GM12878 (cell line): ENCODE data around the gene UCHL5. TPM values are rescaled to one million over a fixed set of nuclear protein-coding genes. Genes with fewer than 3 reads are reported as not detected.
A peak's percentile ranks its signal among the peaks of the same experiment; 100 is the strongest.

Source experiments
- BHLHE40 ChIP-seq, 2 experiments: fragments of 450-650 bp in 1 of 2; IDR thresholded peaks; 2 replicates each; pipeline ENCODE4 v1.6.1; 2011 to 2017; ENCODE audit warnings: low read depth in 2 of 2, borderline replicate concordance in 1 of 2, improper control_type of control experiment in 1 of 2, low read length in 1 of 2, mild to moderate bottlenecking in 1 of 2
- CBX5 ChIP-seq: sonication (generic); IDR thresholded peaks from 2 replicates; pipeline ENCODE4 v1.6.1; 2016; ENCODE audit warnings: low read depth, moderate library complexity, mild to moderate bottlenecking, inconsistent platforms
- CREB1 ChIP-seq: IDR thresholded peaks from 2 replicates; pipeline ENCODE4 v1.6.1; 2012; ENCODE audit warnings: low read depth, mild to moderate bottlenecking, inconsistent platforms
- DPF2 ChIP-seq: fragments of 450-650 bp; IDR thresholded peaks from 2 replicates; pipeline ENCODE4 v1.6.1; 2017; ENCODE audit warnings: mild to moderate bottlenecking
- E2F8 ChIP-seq: fragments of 450-650 bp; IDR thresholded peaks from 2 replicates; pipeline ENCODE4 v1.6.1; 2018; ENCODE audit warnings: mild to moderate bottlenecking, low read depth, moderate library complexity; ENCODE audit not compliant: partially characterized antibody
- GABPA ChIP-seq: IDR thresholded peaks from 2 replicates; pipeline ENCODE4 v1.6.1; 2014; ENCODE audit warnings: antibody characterized with exemption, low read depth, mild to moderate bottlenecking, inconsistent platforms
- HDAC2 ChIP-seq: fragments of 200-600 bp; sonication (generic); IDR thresholded peaks from 2 replicates; pipeline ENCODE4 v1.6.1; 2017
- IKZF1 ChIP-seq: fragments of 450-650 bp; conservative IDR thresholded peaks from 2 replicates; pipeline ENCODE4 v1.6.1; 2017; ENCODE audit warnings: antibody characterized with exemption, mild to moderate bottlenecking
- JUNB ChIP-seq: IDR thresholded peaks from 2 replicates; pipeline ENCODE4 v1.6.1; 2016; ENCODE audit warnings: antibody characterized with exemption, mild to moderate bottlenecking
- MLLT1 ChIP-seq: fragments of 450-650 bp; IDR thresholded peaks from 2 replicates; pipeline ENCODE4 v1.6.1; 2016; ENCODE audit warnings: mild to moderate bottlenecking
- MTA2 ChIP-seq: fragments of 450-650 bp; IDR thresholded peaks from 2 replicates; pipeline ENCODE4 v1.6.1; 2016; ENCODE audit warnings: low read depth, mild to moderate bottlenecking, moderate library complexity
- NR2C2 ChIP-seq: IDR thresholded peaks from 2 replicates; pipeline ENCODE4 v1.6.1; 2011; ENCODE audit warnings: borderline replicate concordance, low read depth; ENCODE audit not compliant: control insufficient read depth, insufficient read length
- POLR2A ChIP-seq: IDR thresholded peaks from 2 replicates; pipeline ENCODE4 v1.6.1; 2011; ENCODE audit warnings: low read depth, mild to moderate bottlenecking, low read length
- SPI1 ChIP-seq: IDR thresholded peaks from 2 replicates; pipeline ENCODE4 v1.6.1; 2011; ENCODE audit warnings: low read depth, mild to moderate bottlenecking, low read length, moderate library complexity, borderline replicate concordance; ENCODE audit not compliant: insufficient read depth
- SREBF2 ChIP-seq: IDR thresholded peaks from 2 replicates; pipeline ENCODE4 v1.6.1; 2012; ENCODE audit warnings: mild to moderate bottlenecking, low read length
- TARDBP ChIP-seq: IDR thresholded peaks from 2 replicates; pipeline ENCODE4 v1.6.1; 2016; ENCODE audit warnings: borderline replicate concordance
- USF1 ChIP-seq: IDR thresholded peaks from 2 replicates; pipeline ENCODE4 v1.6.1; 2011; ENCODE audit warnings: borderline replicate concordance, low read depth, mild to moderate bottlenecking, moderate library complexity, mixed read lengths, low read length; ENCODE audit not compliant: insufficient read depth; ENCODE audit errors: extremely low read length
- USF2 ChIP-seq: IDR thresholded peaks from 2 replicates; pipeline ENCODE4 v1.6.1; 2011; ENCODE audit warnings: low read depth, low read length, improper control_type of control experiment, borderline replicate concordance
- ZBTB11 ChIP-seq: fragments of 450-650 bp; formaldehyde crosslinking; IDR thresholded peaks from 2 replicates; pipeline ENCODE4 v1.5.0; 2022; ENCODE audit warnings: mild to moderate bottlenecking, missing genetic modification characterization
- ZNF217 ChIP-seq: fragments of 450-650 bp; IDR thresholded peaks from 2 replicates; pipeline ENCODE4 v1.6.1; 2017; ENCODE audit warnings: antibody characterized with exemption, mild to moderate bottlenecking
- polyA plus RNA-seq, 11 experiments: library from polyadenylated mRNA; depleted of rRNA in 4 of 11; unstranded in 6 of 11; stranded (reverse) in 5 of 11; fragments of >200 nt; fragmentation: Nextera tagmentation in 4 of 11; fragmentation: Illumina TruSeq in 1 of 11; extraction: Ambion mirVana in 4 of 11; extraction: Trizol in 1 of 11; gene quantifications; 1 replicate in 1 of 11; 2 replicates in 10 of 11; pipeline versions ENCODE4 v1.2.1 to v1.2.3, GENCODE V29; 2011 to 2016; ENCODE audit warnings: inconsistent platforms in 2 of 11, missing spikeins in 2 of 11, low read depth in 1 of 11
- total RNA-seq, 4 experiments: library from RNA; depleted of rRNA in 3 of 4; stranded (reverse); fragments of >200 nt in 3 of 4; fragmentation: Illumina TruSeq in 1 of 4; extraction: Trizol in 1 of 4; gene quantifications; 2 replicates each; pipeline versions ENCODE4 v1.2.1 to v1.2.3, GENCODE V29; 2013 to 2021

UCHL5 gene
- total and polyA plus RNA-seq, 10 of the 15 experiments (the other 5 are each of a cell fraction or from before 2014, with no cell fraction given), result 30.1 to 179 (median 60.1) TPM

GRCh38 chr1:193104907-193105820 lies 46.0 kb upstream of the UCHL5 start, which contains the start of gene GLRX2 (continued):
- TF ChIP-seq E2F8, result no peak
- no peak for TF ChIP-seq HDAC2
- peak in 1 of 2 experiments; percentile 50; a peak in 2 of 4 replicates for TF ChIP-seq BHLHE40 (IDR thresholded peaks at IDR 0.05; ENCODE audit: borderline replicate concordance in 1 of 2, low read depth in 2 of 2, low read length in 1 of 2)
- TF ChIP-seq GABPA, result no peak
- peak; percentile 73 for TF ChIP-seq DPF2
- TF ChIP-seq ZBTB11, result no peak
- TF ChIP-seq JUNB, result 0 out of 2 replicates have a peak, but pooled peaks have one; percentile 8
- 0 out of 2 replicates have a peak, but pooled peaks have one; percentile 50 for TF ChIP-seq CBX5
- no peak for TF ChIP-seq TARDBP
- peak; percentile 86 for TF ChIP-seq POLR2A
- TF ChIP-seq USF1, result no peak
- TF ChIP-seq SPI1, result no peak
- TF ChIP-seq SREBF2, result no peak
- 0 out of 2 replicates have a peak, but pooled peaks have one; percentile 28 for TF ChIP-seq CREB1
- TF ChIP-seq USF2, result no peak
- 0 out of 2 replicates have a peak, but pooled peaks have one; percentile 30 for TF ChIP-seq ZNF217
- TF ChIP-seq IKZF1, result peak; percentile 82
- TF ChIP-seq NR2C2, result no peak
- TF ChIP-seq MLLT1, result no peak
- no peak for TF ChIP-seq MTA2
